Ascending aorta (tissue), 2 donors: ENCODE measurements around the gene STK36. TPM values are rescaled to one million over a fixed set of nuclear protein-coding genes. Genes with fewer than 3 reads are reported as not detected.
"Not testable (repeated sequence)": the region's sequence is repeated elsewhere in the genome, so short reads cannot be mapped to it uniquely, and the experiment has no call there.

Experiments
- DNase-seq, 2 donors: peaks; one replicate each; pipeline ENCODE4 v3.0.0-alpha.2; 2019; ENCODE audit warnings: low spot score in 2 of 2
- H3K27ac ChIP-seq, 2 donors: fragments of 200-600 bp; sonication (generic); one replicate each; pipeline ENCODE4 v1.5.1; 2016 to 2017; ENCODE audit warnings: mild to moderate bottlenecking in 1 of 2
- H3K27me3 ChIP-seq: fragments of 200-600 bp; sonication (generic); one replicate; pipeline ENCODE4 v1.5.1; 2017
- H3K36me3 ChIP-seq, 2 donors: fragments of 200-600 bp; sonication (generic); one replicate each; pipeline ENCODE4 v1.5.1; 2016
- H3K4me1 ChIP-seq, 2 donors: fragments of 200-600 bp; sonication (generic); one replicate each; pipeline ENCODE4 v1.5.1; 2016 to 2017; ENCODE audit warnings: mild to moderate bottlenecking in 1 of 2
- H3K4me3 ChIP-seq, 2 donors: fragments of 200-600 bp; sonication (generic); one replicate each; pipeline ENCODE4 v1.5.1; 2016 to 2017; ENCODE audit warnings: mild to moderate bottlenecking in 1 of 2
- H3K9me3 ChIP-seq, 2 donors: fragments of 200-600 bp; sonication (generic); one replicate each; pipeline ENCODE4 v1.5.1; 2016
- CTCF ChIP-seq, 3 experiments: fragments of 200-600 bp in 2 of 3; fragments of 450-650 bp in 1 of 3; sonication (generic) in 2 of 3; IDR thresholded peaks; one replicate each; pipeline ENCODE4 v1.5.1; 2016 to 2019; ENCODE audit warnings: antibody characterized with exemption in 3 of 3, mild to moderate bottlenecking in 1 of 3, moderate library complexity in 1 of 3
- intact Hi-C: fragments of 100-400 bp; cut with DNase I; formaldehyde crosslinking; loops from one replicate; pipeline ENCODE4 v1.15.1; 2023
- total RNA-seq: library from RNA; depleted of rRNA; stranded (reverse); fragments of >200 nt; gene quantifications from one replicate; pipeline ENCODE4 v1.1.0, GENCODE V29; 2016

Gene STK36
- total RNA-seq, 1 donor from 2014 or later: 17.7 TPM

GRCh38 chr2:218687400-218688060, 15.6 kb downstream of the STK36 start:
- TF ChIP-seq CTCF (IDR thresholded peaks at IDR 0.05): peak; percentile 68 to 83 (median 69)
- H3K4me1 ChIP-seq, H3K27ac ChIP-seq, H3K27me3 ChIP-seq, intact Hi-C loops, H3K9me3 ChIP-seq, H3K4me3 ChIP-seq: not testable (repeated sequence)
- peak in 1 of 2 donors; percentile 73 for DNase-seq
- peaks cover 9 to 20% of the 10 kb centered on the region in 2 donors for H3K36me3 ChIP-seq

- intact Hi-C loops: no loop called here
- H3K36me3 ChIP-seq: peaks cover 10 to 38% of the 10 kb centered on the region in 2 donors
- peak overlapping the region; percentile 45 to 78 for H3K27ac ChIP-seq
Observed at GRCh38 chr2:218691234-218691633, 19.3 kb downstream of the STK36 start.

GRCh38 chr2:218694405-218695145, 22.7 kb downstream of the STK36 start:
- H3K4me3 ChIP-seq: no peak overlapping the region
- H3K9me3 ChIP-seq: no peaks in the 10 kb centered on the region
- H3K4me1 ChIP-seq: peaks cover 0 to 8% of the 10 kb centered on the region in 2 donors
- DNase-seq: no peak
- intact Hi-C loops: no loop called here
- TF ChIP-seq CTCF (IDR thresholded peaks at IDR 0.05): no peak
- H3K36me3 ChIP-seq: peaks cover 27 to 66% of the 10 kb centered on the region in 2 donors
- H3K27me3 ChIP-seq: no peaks in the 10 kb centered on the region
- no peak overlapping the region for H3K27ac ChIP-seq

More at GRCh38 chr2:218691234-218691633, 19.3 kb downstream of the STK36 start:
- no peak overlapping the region for H3K4me3 ChIP-seq
- no peaks in the 10 kb centered on the region for H3K9me3 ChIP-seq
- no peaks in the 10 kb centered on the region for H3K27me3 ChIP-seq
- TF ChIP-seq CTCF (IDR thresholded peaks at IDR 0.05): no peak
- no peak for DNase-seq
- H3K4me1 ChIP-seq: peaks cover 0 to 8% of the 10 kb centered on the region in 2 donors

GRCh38 chr2:218698885-218699284, 27.0 kb downstream of the STK36 start:
- Histone ChIP-seq H3K27ac (no peak overlapping the region), H3K4me3 (no peak overlapping the region), H3K36me3 (peaks cover 21 to 47% of the 10 kb centered on the region in 2 donors), H3K27me3 (no peaks in the 10 kb centered on the region), H3K9me3 (no peaks in the 10 kb centered on the region), H3K4me1 (no peaks in the 10 kb centered on the region)
- intact Hi-C loops: no loop called here
- no peak for DNase-seq
- TF ChIP-seq CTCF (IDR thresholded peaks at IDR 0.05): no peak

- Histone ChIP-seq H3K27me3 (no peaks in the 10 kb centered on the region), H3K4me1 (no peaks in the 10 kb centered on the region), H3K9me3 (no peaks in the 10 kb centered on the region), H3K4me3 (no peak overlapping the region), H3K36me3 (peaks cover 16 to 30% of the 10 kb centered on the region in 2 donors), H3K27ac (no peak overlapping the region)
- intact Hi-C loops: no loop called here
- no peak for DNase-seq
- TF ChIP-seq CTCF (IDR thresholded peaks at IDR 0.05): no peak
Observed at GRCh38 chr2:218701806-218702205, 29.9 kb downstream of the STK36 start.
